CD4-positive, alpha-beta T cell treated with Interleukin-4 for 4 hours (primary cell): Measurements from ENCODE around the gene MRPL28.
A peak's percentile ranks its signal among the peaks of the same experiment; 100 is the strongest.
"Not testable (repeated sequence)": the region's sequence is repeated elsewhere in the genome, so short reads cannot be mapped to it uniquely, and the experiment has no call there.

Source experiments
- DNase-seq: peaks from one replicate; pipeline ENCODE4 v3.0.0-alpha.2; 2020

The MRPL28 gene

GRCh38 chr16:370443-370842 is at the start of gene MRPL28:
Gene MRPL28 (minus strand): TSS chr16:370538. CDS start chr16:370218, 320 bp downstream.
- peak; percentile 93 for DNase-seq

GRCh38 chr16:415170-415498 is 44.8 kb upstream of the MRPL28 start:
- DNase-seq = not testable (repeated sequence)

GRCh38 chr16:414395-415169 is 44.2 kb upstream of the MRPL28 start:
- no peak for DNase-seq

GRCh38 chr16:411576-412265 is 41.4 kb upstream of the MRPL28 start:
- no peak for DNase-seq

- DNase-seq = no peak
Measured at GRCh38 chr16:410516-411178, 40.3 kb upstream of the MRPL28 start.

GRCh38 chr16:407253-407652 is 36.9 kb upstream of the MRPL28 start:
- no peak for DNase-seq

GRCh38 chr16:405548-406506 is 35.5 kb upstream of the MRPL28 start:
- no peak for DNase-seq

GRCh38 chr16:404971-405486 is 34.7 kb upstream of the MRPL28 start:
- DNase-seq = no peak

- DNase-seq = peak; percentile 91
Measured at GRCh38 chr16:401468-402348, 31.4 kb upstream of the MRPL28 start, which contains the start of gene DECR2. Gene DECR2 (plus strand): TSS chr16:401885. CDS start chr16:401964, 79 bp downstream.

GRCh38 chr16:400061-400591 is 29.8 kb upstream of the MRPL28 start:
- no peak for DNase-seq

GRCh38 chr16:399340-400019 is 29.1 kb upstream of the MRPL28 start:
- no peak for DNase-seq

GRCh38 chr16:398561-399339 is 28.4 kb upstream of the MRPL28 start:
- DNase-seq = no peak

- no peak for DNase-seq
Measured at GRCh38 chr16:397736-398332, 27.5 kb upstream of the MRPL28 start.

- no peak for DNase-seq
Measured at GRCh38 chr16:397135-397661, 26.9 kb upstream of the MRPL28 start, which contains the start of gene NME4. Gene NME4 (plus strand): TSS chr16:397199. CDS start chr16:397223, 24 bp downstream.

GRCh38 chr16:396605-397004 is 26.3 kb upstream of the MRPL28 start:
- no peak for DNase-seq

GRCh38 chr16:396199-396598 is 25.9 kb upstream of the MRPL28 start:
- no peak for DNase-seq

GRCh38 chr16:392450-393030 is 22.2 kb upstream of the MRPL28 start:
- no peak for DNase-seq

- DNase-seq = peak; percentile 89
Measured at GRCh38 chr16:391885-392335, 21.6 kb upstream of the MRPL28 start.
